DND-41 (cell line): ENCODE data around the gene TBCA.
"Not testable (repeated sequence)": the region's sequence is repeated elsewhere in the genome, so short reads cannot be mapped to it uniquely, and the experiment has no call there.

Experiments
- ATAC-seq: fragments of 200-7000 bp; cut with Tn5 transposase; 3 replicates; pipeline ENCODE4 v1.9.1; 2021; ENCODE audit warnings: low read depth; ENCODE audit not compliant: insufficient read depth
- DNase-seq: peaks from one replicate; pipeline ENCODE4 v3.0.0-alpha.2; 2020
- H2AFZ ChIP-seq: 2 replicates; pipeline ENCODE4 v1.6.0; 2012; ENCODE audit warnings: low read depth, low read length
- H3K27ac ChIP-seq: 2 replicates; pipeline ENCODE4 v1.5.1; 2012; ENCODE audit warnings: low read length, inconsistent platforms
- H3K27me3 ChIP-seq: fragments of 200-600 bp; sonication (generic); 2 replicates; pipeline ENCODE4 v1.6.0; 2012; ENCODE audit warnings: low read length, mild to moderate bottlenecking, inconsistent platforms; ENCODE audit not compliant: insufficient read depth, poor library complexity
- H3K36me3 ChIP-seq: 2 replicates; pipeline ENCODE4 v1.5.1; 2012; ENCODE audit warnings: low read length, inconsistent platforms; ENCODE audit not compliant: insufficient read depth
- H3K4me1 ChIP-seq: 2 replicates; pipeline ENCODE4 v1.5.1; 2012; ENCODE audit warnings: mild to moderate bottlenecking, low read length; ENCODE audit not compliant: insufficient read depth
- H3K4me2 ChIP-seq: 2 replicates; pipeline ENCODE4 v1.6.0; 2012; ENCODE audit warnings: mild to moderate bottlenecking, moderate library complexity, low read length, inconsistent platforms; ENCODE audit not compliant: insufficient read depth
- H3K4me3 ChIP-seq, 2 experiments: fragments of 200-600 bp in 1 of 2; shearing (Covaris generic) in 1 of 2; 2 replicates each; pipeline ENCODE4 v1.5.1; 2012 to 2016; ENCODE audit warnings: inconsistent platforms in 2 of 2, low read length in 2 of 2, mild to moderate bottlenecking in 2 of 2, low read depth in 1 of 2, moderate library complexity in 1 of 2
- H3K79me2 ChIP-seq: 2 replicates; pipeline ENCODE4 v1.6.0; 2012; ENCODE audit warnings: low read length, inconsistent platforms; ENCODE audit not compliant: insufficient read depth
- H3K9ac ChIP-seq: 2 replicates; pipeline ENCODE4 v1.6.0; 2012; ENCODE audit warnings: low read depth, mild to moderate bottlenecking, inconsistent platforms, low read length, moderate library complexity
- H3K9me3 ChIP-seq: 2 replicates; pipeline ENCODE4 v1.5.1; 2012; ENCODE audit warnings: low read length, moderate library complexity, mild to moderate bottlenecking, inconsistent platforms; ENCODE audit not compliant: insufficient read depth, severe bottlenecking
- H4K20me1 ChIP-seq: 2 replicates; pipeline ENCODE4 v1.6.0; 2012; ENCODE audit warnings: low read length; ENCODE audit not compliant: insufficient read depth
- CTCF ChIP-seq: IDR thresholded peaks from 2 replicates; pipeline ENCODE4 v1.5.1; 2012; ENCODE audit warnings: borderline replicate concordance, low read length, moderate library complexity, mild to moderate bottlenecking; ENCODE audit not compliant: poor library complexity, severe bottlenecking; ENCODE audit errors: extremely low read depth
- EZH2 ChIP-seq: IDR thresholded peaks from 3 replicates; pipeline ENCODE4 v1.6.1; 2012; ENCODE audit warnings: borderline replicate concordance, low read depth, mild to moderate bottlenecking, moderate library complexity, low read length, inconsistent platforms; ENCODE audit not compliant: severe bottlenecking

Gene TBCA

GRCh38 chr5:77758141-77758938 lies 17.8 kb downstream of the TBCA start:
- Histone ChIP-seq H3K36me3 (peaks cover 24% of the 10 kb centered on the region), H3K79me2 (peaks cover 92% of the 10 kb centered on the region), H4K20me1 (peaks cover 55% of the 10 kb centered on the region), H3K4me3 (no peak overlapping the region), H3K9me3 (peaks cover 9% of the 10 kb centered on the region), H3K9ac (no peak overlapping the region), H3K27me3 (no peaks in the 10 kb centered on the region), H3K4me1 (no peaks in the 10 kb centered on the region), H3K4me2 (no peak overlapping the region), H3K27ac (no peak overlapping the region), H2AFZ (no peak overlapping the region)
- ATAC-seq (no peak), DNase-seq (no peak)
- no peak for TF ChIP-seq EZH2
- no peak for TF ChIP-seq CTCF

GRCh38 chr5:77751328-77752023 lies 24.7 kb downstream of the TBCA start:
- Histone ChIP-seq H4K20me1 (peaks cover 58% of the 10 kb centered on the region), H3K4me2 (no peak overlapping the region), H3K9me3 (no peaks in the 10 kb centered on the region), H3K79me2 (peaks cover 98% of the 10 kb centered on the region), H3K27ac (no peak overlapping the region), H3K4me1 (no peaks in the 10 kb centered on the region), H3K4me3 (no peak overlapping the region), H3K9ac (no peak overlapping the region), H3K27me3 (no peaks in the 10 kb centered on the region), H2AFZ (no peak overlapping the region), H3K36me3 (no peaks in the 10 kb centered on the region)
- ATAC-seq (no peak), DNase-seq (no peak)
- TF ChIP-seq EZH2, result no peak
- no peak for TF ChIP-seq CTCF

DNA sequence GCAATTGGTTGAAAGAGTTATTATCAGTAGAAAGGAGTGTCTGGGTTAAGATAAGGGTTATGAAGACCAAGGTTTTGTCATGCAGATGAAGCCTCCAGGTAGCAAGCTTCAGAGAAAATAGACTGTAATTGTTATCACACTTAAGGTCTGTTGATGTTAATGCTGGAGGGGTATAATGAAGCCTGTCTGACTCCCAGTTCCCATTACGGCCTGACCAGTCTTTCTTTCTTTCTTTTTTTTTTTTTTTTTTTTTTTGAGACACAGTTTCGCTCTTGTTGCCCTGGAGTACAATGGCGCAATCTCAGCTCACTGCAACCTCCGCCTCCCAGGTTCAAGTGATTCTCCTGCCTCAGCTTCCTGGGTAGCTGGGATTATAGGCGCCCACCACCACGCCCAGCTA lies 25.2 kb downstream of the TBCA start:
- peaks cover 55% of the 10 kb centered on the region; the same call in 1 of the 2 replicates for H4K20me1 ChIP-seq

DNA sequence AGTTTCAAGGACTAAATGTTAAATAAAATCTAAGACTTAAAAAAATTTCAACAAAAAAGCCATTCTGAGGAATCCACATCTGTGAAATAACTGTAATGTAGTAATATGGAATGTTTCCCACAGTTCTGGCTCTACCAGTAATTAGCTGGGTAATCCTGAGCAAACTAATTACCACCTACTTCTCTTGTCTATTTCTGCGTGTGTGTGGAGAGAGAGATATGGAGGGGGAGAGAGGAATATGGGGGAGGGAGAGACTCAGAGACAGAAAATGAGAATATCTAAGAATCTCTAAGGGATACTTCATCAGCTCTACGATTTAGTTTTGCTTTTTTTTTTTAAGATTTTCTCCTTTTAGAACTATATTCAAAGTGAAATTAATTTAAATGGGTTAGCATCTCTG lies 28.0 kb downstream of the TBCA start:
- no peaks in the 10 kb centered on the region for H3K4me1 ChIP-seq
- ATAC-seq (no peak), DNase-seq (no peak)
- no peak overlapping the region for H3K4me3 ChIP-seq
- peaks cover 98% of the 10 kb centered on the region for H3K79me2 ChIP-seq
- H4K20me1 ChIP-seq, result peaks cover 59% of the 10 kb centered on the region; the same call in 1 of the 2 replicates
- TF ChIP-seq CTCF (no peak), EZH2 (no peak)
- H3K36me3 ChIP-seq, result no peaks in the 10 kb centered on the region
- H3K27ac ChIP-seq, result no peak overlapping the region
- H2AFZ ChIP-seq, result no peak overlapping the region
- no peaks in the 10 kb centered on the region for H3K27me3 ChIP-seq
- no peak overlapping the region for H3K4me2 ChIP-seq
- H3K9ac ChIP-seq, result no peak overlapping the region
- H3K9me3 ChIP-seq, result no peaks in the 10 kb centered on the region

More for the DNA sequence above, 25.2 kb downstream of the TBCA start:
- H3K9me3 ChIP-seq, H2AFZ ChIP-seq, H3K9ac ChIP-seq, ATAC-seq, H3K4me2 ChIP-seq, H3K27ac ChIP-seq, DNase-seq, H3K4me3 ChIP-seq, H3K4me1 ChIP-seq, H3K36me3 ChIP-seq, H3K27me3 ChIP-seq: not testable (repeated sequence)
- peaks cover 98% of the 10 kb centered on the region for H3K79me2 ChIP-seq
